GM19438 (cell line): ENCODE measurements around the gene ACR.

Source experiments
- ATAC-seq: cut with Tn5 transposase; IDR thresholded peaks from one replicate; pipeline ENCODE4 v1.9.1; 2021; ENCODE audit warnings: low read depth; ENCODE audit not compliant: unreplicated experiment

ACR gene

DNA sequence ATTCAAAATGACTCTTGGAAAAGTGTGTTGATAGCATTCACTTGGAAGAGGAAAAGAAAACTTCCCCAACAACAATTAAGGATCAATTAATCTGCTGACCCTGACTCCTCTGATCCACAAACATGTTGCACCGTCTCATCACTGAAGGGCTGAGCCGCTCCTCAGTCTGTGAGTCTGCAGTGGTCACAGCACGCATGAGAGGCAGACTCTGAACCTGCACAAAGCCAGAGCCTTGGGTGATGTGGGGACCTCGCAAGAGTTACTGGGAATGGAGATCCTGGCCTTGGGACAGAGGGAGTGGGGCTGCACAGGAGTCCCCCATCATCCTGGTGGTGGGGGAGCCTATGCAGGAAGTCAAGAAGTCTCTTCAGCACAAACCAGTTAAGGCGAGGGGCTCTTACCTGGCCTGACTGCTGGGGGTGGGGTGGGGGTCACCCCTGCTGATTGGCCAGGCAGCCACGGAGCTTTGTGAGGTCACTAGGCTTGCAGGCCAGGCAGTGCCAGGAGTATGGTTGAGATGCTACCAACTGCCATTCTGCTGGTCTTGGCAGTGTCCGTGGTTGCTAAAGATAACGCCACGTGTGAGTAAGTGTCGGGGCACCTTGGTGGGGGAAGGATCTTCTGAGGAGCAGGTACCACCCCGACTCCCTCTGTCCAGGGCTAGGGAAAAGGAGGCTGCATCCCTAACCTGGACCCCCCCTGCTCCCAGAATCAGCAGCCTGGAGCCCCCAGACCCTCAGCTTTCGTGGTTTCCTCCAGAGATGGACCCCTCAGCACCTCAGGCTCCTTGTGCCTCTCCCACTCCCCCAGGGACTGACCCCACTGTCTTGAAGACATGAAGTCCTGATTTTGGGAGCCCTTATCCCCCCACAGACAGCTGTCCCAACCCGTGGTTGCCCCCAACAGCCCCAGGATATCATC is at the start of gene ACR:
Gene ACR, plus strand, starts transcription at position 477 of the 921 bp plus-strand sequence. Its CDS starts 32 bp downstream, at position 509.
- ATAC-seq: no peak

DNA sequence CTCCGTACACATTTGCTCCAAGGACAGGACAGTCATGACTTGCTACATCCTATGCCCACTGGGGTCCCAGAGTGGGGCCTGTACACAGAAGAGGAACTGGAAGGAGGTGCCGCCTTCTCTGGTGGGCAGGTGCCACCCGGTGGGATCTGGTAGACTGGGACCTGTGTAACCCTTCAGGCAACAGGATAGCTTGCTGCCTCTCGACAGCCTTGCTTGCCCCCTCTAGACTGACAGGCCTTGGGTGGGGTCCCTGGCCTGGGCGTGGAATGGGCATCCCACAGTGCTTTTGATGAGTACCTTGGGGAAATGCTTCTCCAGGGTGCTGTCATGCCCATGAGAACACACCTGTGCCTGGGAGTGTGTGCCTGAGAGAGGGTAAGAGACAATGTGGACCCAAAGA is 49.6 kb upstream of the ACR start:
- no peak for ATAC-seq

- ATAC-seq: no peak
These were observed 46.5 kb upstream of the ACR start for GRCh38 chr22:50691521-50691920.

GRCh38 chr22:50693462-50693861 is 44.5 kb upstream of the ACR start:
- no peak for ATAC-seq

DNA sequence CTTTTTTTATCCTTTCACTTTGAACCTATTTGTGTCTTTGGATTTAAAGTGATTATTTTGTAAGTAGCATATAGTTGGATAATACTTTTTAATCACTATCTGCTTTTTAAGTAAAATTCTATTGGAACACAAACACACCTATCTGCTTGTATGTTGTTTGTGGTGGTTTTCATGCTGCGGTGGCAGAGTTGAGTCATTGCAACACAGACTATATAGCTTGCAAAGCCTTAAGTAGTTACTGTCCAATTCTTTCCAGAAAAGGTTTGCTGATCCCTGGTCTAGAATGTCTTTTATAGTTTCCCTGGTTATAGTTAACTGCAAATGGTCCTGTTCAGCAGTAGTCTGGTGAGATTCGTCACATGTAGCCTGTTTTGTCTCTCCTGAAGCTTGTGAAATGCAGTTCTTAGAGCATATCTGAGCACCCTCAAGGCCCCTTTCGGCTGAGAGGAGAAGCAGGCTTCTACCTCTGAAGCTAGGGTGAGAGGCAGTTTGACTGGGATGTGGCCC is 43.9 kb upstream of the ACR start:
- ATAC-seq: no peak

- no peak for ATAC-seq
These were observed 43.1 kb upstream of the ACR start for GRCh38 chr22:50694766-50695420.

- no peak for ATAC-seq
These were observed 42.4 kb upstream of the ACR start for GRCh38 chr22:50695421-50696250.

DNA sequence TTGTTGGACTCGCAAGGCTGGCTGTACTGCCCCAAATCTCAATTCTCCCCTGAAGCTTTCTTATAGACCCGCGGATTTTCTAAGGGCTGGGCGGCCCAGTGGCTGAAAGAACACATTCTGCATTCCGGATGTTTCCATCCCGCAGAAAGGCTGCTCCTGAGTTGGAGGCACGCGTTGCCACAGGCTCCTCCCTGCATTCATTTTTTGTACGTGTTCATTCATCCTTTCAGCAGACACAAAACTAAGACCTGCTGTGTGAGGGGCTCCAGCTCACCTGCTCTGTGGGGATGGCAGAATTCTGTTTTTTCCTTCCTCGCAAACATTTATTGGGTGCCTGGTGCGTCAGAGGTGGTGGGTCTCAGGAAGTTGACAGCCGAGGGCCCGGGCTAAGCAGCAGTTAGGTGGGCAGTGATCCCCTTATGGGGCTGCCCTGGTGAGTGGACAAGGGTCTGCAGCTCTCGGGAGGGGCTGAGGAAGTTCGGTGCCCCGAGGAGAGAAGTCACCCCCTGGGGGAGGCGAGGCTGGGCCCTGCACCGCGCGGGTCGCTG is 41.7 kb upstream of the ACR start:
- ATAC-seq: no peak

DNA sequence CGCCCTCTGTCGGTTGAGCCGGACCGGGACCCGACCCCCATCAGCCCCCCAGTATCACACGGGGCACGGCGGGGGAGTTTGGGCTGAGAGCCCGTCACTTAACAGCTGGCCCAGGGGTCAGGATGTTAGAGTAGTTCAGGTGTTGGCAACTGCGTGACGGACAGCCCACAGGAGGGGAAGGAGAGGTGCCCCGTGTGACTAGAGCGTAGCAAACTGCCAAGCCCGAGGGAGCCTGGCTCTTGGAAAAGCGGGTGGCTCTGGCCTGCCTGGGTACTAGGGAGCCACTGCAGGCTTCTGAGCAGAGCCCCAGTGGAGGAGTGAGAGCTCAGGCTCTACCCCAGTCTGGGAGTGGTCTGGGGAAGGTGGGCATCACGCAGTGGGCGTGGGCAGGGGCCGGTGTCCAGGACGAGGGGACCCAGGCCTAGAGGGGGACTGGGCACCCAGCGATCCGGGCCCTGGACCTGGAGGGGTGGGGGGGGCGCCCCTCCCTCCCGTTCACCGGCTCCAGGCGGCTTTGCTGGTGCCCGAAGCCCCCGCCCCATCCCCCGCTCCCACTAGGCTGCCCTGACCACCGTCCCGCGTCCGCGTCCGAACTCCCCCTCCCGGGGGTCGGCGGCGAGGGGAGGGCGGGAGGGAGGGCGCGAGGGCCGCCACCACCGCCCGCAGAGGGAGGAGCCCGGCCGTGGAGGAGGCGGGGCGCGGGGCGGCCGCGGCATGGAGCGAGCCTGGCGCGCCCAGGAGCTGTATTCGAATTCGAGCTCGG is 41.0 kb upstream of the ACR start:
- ATAC-seq: no peak

GRCh38 chr22:50697667-50698506 is 40.1 kb upstream of the ACR start:
- no peak for ATAC-seq

DNA sequence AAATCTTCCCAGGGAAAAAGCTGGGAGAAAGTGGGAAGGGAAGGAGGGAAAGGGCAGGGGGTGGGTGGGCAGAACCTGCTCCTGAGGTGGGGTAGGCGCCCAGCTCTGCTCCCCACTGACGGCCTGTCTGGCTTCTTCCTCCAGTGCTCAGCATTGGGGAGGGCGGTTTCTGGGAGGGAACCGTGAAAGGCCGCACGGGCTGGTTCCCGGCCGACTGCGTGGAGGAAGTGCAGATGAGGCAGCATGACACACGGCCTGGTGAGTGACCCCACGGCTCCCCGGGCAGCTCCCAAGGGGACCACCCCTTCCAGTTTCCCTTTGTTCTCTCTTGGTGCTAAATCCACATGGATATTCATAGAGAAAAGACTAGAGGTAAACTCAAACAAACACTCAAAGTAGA is 39.5 kb upstream of the ACR start:
- ATAC-seq: no peak

- ATAC-seq: no peak
These were observed 38.8 kb upstream of the ACR start for GRCh38 chr22:50699001-50699755.

DNA sequence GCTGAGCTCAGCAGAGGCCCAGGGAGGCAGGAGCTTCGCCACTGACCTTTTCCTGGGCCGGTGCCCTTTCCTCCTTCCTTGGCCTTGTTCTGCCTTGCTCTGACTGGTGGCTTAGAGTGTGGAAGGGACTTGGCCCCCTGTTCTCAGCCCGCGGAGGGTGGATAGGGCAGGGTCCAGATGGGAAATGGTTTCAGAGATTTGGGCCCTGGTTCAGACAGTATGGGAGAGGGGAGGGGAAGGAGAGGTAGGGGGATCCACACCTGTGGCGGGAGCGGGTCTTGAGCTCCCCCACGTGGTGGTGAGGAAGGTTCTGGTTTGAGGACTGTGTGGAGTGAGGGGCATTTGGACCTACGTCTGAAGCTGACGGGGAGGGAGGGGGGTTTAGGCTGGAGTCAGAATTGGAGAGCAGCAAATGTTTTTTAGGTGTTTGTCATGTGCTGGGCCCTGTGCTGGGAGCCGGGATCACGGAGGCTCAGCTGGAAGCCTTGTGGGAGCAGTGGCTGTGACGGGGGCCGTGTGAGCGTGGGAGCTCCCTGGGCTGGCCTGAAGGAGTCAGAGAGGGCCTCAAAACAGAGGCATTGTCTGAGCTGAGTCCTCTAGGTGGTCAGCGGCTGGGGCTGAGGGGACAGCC is 38.1 kb upstream of the ACR start:
- ATAC-seq: no peak

DNA sequence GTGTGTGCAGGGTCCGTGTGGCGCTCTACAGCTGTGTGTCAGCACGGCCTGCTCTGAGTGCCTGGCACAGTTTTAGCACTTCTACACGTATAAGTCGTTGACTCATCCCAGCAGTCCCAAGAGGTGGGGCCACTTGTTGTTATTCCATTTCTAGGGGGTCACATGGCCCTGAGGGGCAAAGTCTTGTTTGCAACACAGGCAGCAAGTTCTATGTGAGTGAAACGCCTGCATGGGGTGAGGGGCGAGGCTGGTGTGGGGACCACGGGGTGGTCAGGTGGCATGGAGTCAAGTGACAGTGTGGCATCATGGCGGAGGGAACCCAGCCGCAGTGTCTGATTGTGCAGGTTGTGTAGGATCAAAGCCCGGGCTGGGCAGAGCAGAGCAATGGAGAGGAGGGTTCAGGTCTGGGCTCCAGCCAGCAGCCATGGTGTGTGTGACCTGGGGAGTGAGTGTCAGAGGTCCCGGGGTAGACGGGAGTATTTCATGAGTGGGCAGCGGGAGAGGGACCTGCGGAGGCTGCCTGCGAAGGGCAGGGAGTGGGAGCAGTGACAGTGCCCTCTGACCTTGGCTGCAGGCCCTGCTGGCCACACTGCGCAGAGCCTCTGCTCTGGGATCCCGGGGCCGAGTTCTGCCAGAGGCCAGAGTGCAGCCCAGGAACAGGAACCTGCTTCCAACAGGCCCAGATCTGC is 37.5 kb upstream of the ACR start:
- no peak for ATAC-seq

GRCh38 chr22:50701076-50701419 is 37.0 kb upstream of the ACR start:
- ATAC-seq: no peak

DNA sequence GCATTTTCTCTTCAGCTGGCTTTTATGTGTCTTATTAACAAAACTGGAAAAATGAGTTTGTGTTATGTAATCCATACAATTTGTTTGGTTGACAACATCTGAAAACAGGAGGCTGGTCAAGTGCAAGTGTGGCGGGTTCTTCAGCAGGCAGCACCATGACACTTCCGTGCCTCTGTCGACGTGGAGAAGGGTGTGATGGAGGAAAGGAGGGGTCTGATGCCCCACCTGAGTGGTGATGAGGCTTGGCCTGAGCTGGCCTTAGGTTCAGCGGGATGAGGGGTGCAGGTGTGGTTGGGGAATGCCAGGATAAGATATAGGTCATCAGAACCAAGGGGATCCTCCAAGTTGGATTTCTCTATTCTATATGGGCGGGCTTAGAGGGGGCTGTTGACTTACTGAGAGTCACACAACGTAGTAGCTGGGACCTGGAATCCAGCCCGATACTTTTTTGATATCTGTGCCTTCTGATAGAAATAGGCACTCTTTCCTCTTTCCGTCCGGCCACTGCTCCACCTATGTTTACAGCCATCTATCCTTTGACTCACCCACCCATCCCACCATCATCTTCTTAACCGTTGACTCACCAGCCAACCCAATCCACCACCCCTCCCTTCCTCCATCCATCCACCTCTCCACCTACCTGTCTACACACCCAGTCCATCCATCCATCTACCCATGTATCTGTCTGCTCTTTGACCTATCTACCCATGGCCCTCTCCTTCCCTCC is 36.4 kb upstream of the ACR start:
- no peak for ATAC-seq

- no peak for ATAC-seq
These were observed 35.7 kb upstream of the ACR start for GRCh38 chr22:50702261-50702671.
